ENCODE results near the gene GNG7.

DNA sequence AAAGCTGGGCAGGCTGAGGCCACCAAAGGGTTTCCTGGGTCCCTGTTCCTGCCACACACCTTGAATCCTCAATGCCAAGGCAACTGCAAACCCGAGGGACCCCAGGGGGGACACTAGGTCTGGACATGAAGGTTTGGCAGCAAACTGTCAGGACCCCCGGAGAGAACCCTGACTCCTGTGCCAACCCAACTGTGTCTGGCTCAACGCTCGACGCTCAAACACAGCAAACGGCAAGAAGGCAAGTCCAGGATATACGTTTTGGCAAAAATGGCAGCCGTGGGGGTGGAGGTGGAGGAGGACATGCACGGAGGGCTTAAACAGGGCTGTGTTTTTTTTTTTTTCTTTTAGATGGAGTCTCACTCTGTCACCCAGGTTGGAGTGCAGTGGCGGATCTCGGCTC, 153.5 kb downstream of the GNG7 start:
- no peak for TF ChIP-seq CEBPB (IDR thresholded peaks at IDR 0.05; ENCODE audit: borderline replicate concordance in 1 of 2, low read depth in 2 of 2, low read length in 2 of 2)
- TF ChIP-seq, protein P1, sequence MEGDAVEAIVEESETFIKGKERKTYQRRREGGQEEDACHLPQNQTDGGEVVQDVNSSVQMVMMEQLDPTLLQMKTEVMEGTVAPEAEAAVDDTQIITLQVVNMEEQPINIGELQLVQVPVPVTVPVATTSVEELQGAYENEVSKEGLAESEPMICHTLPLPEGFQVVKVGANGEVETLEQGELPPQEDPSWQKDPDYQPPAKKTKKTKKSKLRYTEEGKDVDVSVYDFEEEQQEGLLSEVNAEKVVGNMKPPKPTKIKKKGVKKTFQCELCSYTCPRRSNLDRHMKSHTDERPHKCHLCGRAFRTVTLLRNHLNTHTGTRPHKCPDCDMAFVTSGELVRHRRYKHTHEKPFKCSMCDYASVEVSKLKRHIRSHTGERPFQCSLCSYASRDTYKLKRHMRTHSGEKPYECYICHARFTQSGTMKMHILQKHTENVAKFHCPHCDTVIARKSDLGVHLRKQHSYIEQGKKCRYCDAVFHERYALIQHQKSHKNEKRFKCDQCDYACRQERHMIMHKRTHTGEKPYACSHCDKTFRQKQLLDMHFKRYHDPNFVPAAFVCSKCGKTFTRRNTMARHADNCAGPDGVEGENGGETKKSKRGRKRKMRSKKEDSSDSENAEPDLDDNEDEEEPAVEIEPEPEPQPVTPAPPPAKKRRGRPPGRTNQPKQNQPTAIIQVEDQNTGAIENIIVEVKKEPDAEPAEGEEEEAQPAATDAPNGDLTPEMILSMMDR (IDR thresholded peaks at IDR 0.05 in 2 of 3, conservative IDR thresholded peaks at IDR 0.05 in 1 of 3; ENCODE audit: control insufficient read depth in 2 of 3, extremely low read depth in 1 of 3, insufficient read depth in 1 of 3, low read depth in 3 of 3, low read length in 3 of 3) = no peak
- TF ChIP-seq POLR2AphosphoS2 (IDR thresholded peaks at IDR 0.05; ENCODE audit: low read depth, low read length) = no peak
- no peak for TF ChIP-seq EZH2 (IDR thresholded peaks at IDR 0.05; ENCODE audit: borderline replicate concordance, control insufficient read depth, low read depth, low read length)
- TF ChIP-seq YBX1 (IDR thresholded peaks at IDR 0.05) = no peak
- no peak for TF ChIP-seq NR2C1 (IDR thresholded peaks at IDR 0.05)
- TF ChIP-seq BCLAF1 (IDR thresholded peaks at IDR 0.05) = no peak
- TF ChIP-seq NFYB (IDR thresholded peaks at IDR 0.05; ENCODE audit: insufficient read depth, low read depth, low read length) = no peak
- TF ChIP-seq, protein P2, sequence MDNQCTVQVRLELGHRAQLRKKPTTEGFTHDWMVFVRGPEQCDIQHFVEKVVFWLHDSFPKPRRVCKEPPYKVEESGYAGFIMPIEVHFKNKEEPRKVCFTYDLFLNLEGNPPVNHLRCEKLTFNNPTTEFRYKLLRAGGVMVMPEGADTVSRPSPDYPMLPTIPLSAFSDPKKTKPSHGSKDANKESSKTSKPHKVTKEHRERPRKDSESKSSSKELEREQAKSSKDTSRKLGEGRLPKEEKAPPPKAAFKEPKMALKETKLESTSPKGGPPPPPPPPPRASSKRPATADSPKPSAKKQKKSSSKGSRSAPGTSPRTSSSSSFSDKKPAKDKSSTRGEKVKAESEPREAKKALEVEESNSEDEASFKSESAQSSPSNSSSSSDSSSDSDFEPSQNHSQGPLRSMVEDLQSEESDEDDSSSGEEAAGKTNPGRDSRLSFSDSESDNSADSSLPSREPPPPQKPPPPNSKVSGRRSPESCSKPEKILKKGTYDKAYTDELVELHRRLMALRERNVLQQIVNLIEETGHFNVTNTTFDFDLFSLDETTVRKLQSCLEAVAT (IDR thresholded peaks at IDR 0.05) = no peak
- no peak for TF ChIP-seq TCF12 (IDR thresholded peaks at IDR 0.05; ENCODE audit: low read depth, low read length)
- TF ChIP-seq PAX5 (IDR thresholded peaks at IDR 0.05; ENCODE audit: borderline replicate concordance, low read depth, low read length) = no peak
- TF ChIP-seq FOXM1 (IDR thresholded peaks at IDR 0.05; ENCODE audit: low read depth, low read length) = no peak

Data from GM12878 (cell line).